Epidermal melanocyte (primary cell): ENCODE results near the gene GET4.

Source experiments
- DNase-seq: peaks from one replicate; pipeline ENCODE4 v3.0.0; 2011; ENCODE audit warnings: low spot score; ENCODE audit not compliant: insufficient read length

Gene GET4

DNA sequence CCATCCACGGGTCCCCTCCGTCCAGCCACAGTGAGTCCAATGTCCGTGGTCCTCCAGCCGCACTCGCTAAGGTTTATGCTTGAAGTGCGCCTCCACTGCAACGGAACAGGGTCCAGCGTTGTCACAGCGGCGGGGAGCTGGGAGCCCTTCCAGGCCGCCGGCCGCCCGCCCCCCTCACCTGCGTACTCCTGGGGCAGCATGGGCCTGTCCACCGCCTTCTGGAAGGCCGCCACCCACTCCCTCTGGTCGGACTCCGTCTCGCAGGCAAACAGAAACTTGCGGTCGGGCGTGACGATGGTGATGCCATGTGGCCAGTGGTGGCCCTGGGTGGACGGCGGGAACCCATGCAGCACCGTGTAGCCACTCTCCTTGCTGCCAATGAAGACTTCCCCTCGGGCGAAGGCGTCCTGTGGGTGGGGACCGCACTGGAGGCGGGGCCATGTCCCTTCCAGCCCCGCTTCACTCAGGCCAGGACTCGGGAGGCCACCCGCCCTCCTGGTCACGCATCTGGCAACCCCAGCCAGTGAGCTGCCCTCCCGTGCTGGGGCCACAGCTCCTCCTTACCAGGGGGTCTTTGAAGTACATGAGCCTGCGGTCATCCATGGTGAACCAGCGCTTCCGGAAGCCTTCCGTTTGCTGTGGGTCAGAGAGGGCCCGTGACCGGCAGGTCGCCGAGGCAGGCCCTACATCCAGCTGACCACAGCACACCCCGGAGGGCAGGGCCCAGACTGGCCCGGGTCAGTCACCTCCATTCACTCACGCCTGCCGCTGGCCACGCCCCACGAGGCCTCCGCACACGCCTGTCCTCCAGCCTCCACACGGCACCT lies 22.7 kb downstream of the GET4 start:
- no peak for DNase-seq

DNA sequence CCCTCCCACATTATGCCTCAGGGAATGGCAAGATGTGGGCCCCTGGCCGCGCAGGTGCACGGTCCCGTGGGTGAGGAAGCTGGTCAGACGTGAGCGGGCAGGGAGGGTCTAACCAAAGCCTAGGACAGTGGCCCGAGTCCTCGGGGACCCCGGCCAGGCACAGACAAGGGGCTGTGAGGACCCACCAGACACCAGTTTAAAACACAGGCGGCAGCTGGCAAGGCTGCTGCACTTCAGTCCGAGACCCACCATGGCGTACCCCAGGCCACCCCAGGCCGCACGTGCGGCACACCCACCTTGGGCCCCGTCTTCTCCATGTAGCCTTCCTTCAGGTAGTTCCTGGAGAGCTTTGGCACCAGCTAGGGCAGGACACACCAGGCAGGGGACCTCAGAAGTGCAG lies 23.5 kb downstream of the GET4 start:
- DNase-seq = no peak

DNA sequence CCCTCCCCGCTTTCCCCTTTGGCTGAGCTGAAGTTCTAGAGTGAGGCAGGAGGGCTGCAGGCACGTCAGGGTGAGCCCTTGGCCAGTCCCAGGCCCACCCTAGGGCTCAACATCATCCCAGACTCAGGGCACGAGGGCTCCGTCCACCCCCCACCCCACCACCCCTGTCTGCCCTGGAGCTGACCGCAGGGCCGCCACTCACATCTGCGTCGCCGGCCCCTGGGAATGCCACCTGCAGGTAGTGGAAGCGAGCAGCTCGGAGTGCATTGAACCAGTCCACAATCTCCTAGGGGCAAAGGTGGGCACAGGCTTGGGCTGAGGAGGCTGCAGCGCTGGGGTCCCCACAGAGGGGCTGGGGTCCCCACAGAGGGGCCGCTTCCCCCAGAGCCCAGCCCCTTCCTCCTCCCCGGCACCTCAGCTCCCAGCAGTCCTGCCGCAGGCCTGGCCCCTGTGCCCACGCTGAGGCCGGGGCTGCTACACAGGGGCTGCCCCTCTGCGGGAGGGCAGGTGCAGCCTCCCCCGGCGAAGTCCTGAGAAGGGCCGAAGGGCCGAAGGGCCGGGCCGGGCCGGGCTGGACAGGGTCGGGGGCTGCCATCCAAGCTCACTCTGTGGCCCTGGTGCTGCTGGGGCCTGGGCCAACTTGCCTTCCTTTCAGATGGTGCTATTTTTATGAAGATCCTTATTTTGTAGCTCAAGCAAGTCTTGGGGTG lies 24.1 kb downstream of the GET4 start:
- no peak for DNase-seq

DNA sequence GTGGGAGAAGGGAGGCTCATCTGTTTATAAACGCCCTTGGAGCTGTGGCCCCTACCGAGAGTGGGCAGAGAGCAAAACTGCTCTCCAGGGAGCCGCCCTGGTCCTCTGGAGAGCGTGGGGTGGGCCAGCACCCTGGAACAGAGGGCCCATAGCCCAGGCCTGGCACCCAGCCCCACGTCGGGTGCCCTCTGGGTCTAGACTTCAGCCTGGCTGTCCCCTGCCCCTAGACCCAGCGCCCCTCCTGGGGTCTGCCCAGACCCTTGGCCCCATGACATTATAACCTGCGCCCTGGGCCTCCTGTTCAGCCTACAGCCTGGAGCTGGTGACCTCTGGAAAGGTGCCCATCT lies 24.7 kb downstream of the GET4 start:
- no peak for DNase-seq

DNA sequence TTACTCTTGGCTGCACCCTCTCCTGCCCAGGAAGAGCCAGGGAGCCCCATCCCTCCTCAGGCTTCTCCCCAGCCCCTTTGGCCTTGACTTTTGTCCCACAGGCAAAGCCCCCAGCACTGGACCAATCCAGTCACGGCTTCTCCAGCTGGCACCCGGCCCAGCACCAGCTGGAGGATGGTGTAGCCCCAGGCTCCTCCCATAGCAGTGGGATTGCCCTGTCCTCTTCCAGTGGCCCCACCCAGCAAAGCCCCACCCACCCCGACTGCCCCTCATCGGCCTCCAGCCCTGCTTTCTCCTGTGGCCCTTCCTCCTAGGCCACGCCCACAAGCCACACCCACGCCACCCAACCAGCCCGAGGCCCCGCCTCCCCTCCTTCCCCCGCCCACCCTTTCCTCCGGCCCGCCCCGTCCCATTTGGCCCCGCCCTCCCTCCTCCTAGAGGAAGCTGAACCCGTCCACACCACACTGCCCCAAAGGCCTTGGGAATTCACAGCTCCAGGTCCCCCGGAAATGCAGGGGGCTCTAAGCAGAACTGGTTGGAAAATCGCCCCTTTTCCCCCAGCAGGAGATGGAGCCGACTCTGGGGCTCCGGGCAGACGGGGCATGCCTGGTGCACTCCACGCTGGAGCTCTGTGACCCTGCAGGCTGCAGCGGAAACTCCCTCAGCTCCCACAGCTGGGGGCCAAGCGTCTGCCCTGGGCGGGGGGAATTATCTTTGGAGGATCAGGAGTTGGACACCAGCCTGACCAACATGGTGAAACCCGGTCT lies 25.2 kb downstream of the GET4 start:
- peak; percentile 89 for DNase-seq

DNA sequence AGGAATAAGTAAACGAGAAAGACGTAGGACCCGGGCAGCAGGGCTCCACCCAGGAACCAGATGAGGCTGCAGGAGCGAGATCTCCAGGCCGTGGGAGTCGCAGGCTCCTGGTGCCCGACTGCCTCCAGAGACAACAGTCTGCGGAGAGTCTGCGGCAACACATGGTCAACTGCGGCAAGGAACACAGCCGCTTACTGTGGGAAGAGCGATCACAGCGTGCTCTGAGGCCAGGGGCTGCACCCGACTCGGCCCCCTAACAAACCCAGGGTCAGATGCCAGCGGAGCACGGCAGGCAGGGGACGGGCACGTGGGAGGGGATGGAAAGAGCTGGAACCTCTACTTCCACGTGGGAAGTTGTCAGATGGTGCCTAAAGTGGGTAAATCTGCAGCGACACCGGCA lies 26.6 kb downstream of the GET4 start:
- DNase-seq = no peak

DNA sequence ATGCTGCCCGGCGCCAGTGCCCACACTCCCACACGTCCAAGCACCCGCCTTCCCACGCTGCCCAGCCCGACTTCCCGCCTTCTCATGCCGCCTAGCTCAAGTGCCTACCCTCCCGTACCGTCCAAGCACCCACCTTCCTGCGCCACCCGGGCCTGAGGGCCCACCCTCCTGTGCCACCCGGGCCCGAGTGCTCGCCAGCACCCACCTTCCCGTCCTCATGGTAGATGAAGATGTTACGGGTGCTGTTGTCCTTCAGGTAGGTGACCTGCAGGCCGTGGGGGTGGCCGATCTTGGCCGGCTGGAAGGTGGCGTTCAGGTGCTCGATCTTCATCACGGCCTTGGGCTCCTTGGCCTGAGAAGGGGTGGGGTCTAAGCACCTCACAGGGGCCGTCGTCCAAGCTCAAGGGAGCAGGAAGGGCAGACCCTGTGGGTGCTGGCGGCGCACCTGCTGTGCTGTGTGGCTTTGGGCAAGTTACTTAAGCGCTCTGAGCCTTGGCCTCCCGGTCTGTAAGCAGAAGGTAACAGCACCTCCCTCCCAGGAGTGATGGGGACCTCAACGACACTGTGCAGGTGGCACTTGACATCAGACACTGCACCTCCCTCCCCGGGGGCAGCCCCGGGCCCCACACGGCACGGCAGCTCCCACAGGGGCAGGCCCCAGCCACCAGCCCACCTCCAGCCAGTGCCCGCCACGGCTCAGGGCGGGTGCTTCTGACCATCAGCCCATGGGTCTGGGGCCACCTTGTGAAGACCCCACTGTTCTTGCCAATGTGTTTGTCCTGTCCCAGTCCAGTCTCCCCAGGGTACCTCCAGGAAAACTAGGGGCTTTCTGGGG lies 27.8 kb downstream of the GET4 start:
- no peak for DNase-seq

DNA sequence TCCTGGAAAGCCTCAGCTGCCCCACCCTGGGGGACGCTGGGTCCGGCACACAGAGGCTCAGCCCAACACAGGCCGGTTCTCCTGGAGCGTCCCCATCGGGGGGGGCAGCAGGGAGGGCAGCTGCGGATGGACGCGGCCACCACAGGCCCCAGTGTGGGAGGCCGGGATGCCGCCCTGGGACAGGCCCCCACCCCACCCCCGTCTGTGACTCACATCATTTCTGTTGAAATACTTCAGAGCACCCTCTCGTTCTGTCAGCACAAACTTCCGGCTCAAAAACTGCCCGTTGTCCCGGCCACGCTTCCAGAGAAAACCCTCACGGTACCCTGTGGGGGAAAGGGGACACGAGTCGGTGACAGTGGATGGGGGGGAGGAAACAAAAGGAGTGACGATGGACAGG lies 28.5 kb downstream of the GET4 start:
- no peak for DNase-seq

DNA sequence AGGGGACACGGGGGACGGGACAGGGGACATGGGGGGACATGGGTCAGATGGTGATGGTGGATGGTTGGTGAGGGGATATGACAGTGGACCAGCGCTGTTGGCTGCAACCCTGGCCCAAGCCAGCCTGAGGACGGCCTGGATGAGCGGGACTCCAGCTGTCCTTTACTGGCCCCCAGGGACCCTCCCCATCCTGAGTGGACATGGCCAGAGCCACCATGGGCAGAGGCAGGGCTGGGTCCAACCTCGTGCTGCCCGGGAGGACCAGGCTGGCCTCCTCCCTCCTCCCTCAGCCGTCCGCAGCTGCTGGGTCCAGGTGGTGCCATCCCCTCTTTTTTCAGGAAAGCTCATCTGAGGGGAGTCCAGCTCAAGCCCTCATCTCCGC lies 30.4 kb downstream of the GET4 start:
- DNase-seq = no peak

DNA sequence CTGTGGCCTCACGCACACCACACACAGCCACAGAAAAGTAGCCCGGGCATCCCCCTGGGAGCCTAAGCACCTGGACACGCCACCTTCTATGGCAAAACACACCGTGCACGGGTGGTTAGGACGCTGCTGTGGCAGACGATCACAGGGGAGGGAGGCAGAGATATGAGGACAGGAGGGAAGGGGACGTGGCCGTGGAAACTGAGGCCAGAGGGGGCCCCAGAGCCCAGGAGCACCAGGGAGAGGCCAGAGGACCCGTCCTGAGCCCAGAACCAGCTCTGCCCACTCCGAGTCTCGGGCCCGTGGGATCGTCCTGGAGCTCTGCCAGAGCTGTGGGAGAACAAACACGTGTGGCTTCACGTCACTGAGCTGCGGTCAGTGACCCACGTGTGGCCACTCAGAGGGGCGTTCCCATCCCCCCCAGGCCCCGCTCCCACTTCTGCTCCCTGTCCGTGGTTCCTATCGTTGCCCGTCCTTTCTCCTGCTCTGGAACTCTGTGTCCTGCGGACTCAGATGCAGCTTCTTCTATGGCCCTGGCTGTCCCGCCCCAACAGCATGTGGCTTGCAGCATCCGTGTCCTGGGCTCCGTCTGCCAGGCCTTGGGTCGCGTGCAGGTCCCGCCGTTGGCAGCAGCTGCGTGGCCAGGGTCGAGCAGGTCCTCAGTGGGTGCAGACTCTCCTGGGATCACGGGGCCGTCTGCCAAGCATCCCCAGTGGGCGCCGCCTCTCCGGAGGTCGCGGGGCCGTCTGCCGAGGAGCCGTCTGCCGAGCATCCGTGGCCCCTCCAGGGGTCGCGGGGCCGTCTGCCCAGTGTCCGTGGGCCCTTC lies 31.0 kb downstream of the GET4 start:
- DNase-seq = no peak

DNA sequence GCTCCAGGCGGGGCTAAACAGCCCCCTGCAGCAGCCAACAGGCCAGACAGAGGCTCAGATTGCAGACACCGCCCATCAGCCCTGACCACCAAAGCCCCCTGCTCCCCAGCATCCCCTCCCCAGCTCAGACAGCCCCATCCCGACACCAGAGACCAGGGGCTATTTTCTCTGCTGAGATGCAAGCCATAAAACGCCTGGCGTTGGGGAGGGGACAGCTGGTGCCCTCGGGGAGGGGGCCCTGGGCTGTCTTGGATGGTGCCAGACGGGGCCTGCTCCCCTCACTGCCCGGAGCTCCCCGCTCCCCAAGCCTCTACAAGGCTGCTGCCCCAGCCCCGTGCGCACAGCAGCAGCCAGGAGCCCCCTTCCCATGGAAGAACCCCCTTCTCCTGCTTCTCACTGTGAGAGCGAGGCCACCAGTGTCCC lies 31.8 kb downstream of the GET4 start:
- DNase-seq = no peak

DNA sequence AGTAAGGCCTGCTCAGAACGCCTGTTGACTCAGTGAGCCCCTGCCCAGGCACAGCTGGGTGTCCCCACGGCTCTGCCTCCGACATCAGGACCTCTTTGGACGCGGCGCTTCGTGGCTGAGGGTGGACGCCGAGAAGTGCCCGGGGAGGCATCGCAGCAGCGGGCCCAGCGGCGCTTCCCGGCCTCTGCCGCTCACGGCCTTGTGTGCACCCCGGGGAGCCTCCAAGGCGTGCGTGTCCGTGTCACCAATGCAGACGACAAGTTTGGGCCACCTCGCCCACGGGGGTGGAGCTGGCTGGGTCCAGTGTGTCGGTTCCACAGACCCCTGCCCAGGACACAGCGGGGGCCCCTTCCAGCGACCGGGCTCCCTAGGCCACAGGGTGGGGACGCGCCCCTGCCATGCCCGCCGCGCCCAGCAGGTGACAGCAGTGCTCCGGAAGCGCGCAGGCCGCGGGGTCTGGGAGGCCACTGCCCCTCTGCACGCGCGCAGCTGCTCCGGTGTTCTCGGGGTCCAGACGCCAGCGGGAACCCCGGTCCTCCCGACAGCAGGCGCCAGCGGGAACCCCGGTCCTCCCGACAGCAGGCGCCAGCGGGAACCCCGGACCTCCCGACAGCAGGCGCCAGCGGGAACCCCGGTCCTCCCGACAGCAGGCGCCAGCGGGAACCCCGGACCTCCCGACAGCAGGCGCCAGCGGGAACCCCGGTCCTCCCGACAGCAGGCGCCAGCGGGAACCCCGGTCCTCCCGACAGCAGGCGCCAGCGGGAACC lies 32.4 kb downstream of the GET4 start:
- DNase-seq = peak; percentile 84

DNA sequence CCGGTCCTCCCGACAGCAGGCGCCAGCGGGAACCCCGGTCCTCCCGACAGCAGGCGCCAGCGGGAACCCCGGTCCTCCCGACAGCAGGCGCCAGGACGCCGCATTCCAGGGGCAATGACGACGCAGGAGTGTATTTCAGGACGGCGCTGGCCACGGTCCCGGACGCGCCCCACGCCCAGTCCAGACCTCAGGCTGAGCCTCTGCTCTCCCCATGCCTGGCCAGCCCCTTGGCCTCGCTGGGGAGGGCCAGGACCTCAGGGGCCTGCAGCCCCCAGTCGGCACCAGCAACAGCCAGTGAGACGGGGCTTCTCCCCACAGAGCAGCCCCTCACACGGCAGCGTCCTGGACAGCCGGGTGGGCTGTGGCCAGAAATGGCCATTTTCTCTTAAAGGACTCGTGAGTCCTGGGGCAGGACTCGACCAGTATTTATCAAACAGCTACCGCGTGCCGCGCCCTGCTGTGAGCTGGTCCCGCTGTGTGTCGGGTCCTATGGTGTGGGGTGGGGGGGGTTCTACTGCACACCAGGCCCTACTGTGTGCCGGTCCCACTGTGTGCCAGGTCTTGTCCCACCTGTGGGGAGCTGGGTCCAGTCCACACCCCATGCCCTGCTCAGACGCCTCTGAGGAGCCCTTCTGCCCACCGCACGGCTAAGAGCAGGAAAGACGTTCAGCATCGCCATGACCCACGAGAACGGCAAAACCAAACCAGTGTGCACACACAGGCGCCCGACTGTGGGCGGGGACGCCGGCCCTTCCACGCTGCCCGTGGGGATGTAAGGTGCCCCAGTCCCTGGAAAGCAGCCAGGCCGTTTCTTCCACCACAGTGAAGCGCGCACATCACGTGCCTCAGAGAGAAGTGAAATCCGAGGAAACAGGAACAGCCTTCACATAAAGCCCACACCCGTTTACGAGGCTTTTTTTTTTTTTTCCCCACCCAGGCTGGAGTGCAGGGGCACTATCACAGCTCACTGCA lies 33.3 kb downstream of the GET4 start:
- DNase-seq = peak; percentile 53

DNA sequence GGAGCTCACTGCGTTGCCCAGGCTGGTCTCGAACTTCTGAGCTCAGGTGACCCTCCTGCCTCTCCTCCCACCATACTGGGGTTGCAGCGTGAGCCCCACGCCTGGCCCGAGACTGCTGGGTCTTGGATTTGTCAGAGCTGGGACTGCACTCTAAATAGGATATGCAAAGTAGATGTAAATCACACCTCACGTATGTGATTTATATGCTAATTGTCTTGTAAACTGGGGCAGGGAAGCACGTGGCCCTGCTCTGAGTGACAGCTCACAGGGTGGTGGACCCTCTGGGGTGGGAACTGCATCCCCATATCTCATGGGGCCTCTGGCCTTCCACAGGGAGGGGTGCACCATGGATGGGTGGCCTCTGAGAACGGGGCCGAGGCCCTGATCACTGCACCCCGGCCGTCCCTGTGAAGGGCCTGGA lies 34.1 kb downstream of the GET4 start:
- no peak for DNase-seq

DNA sequence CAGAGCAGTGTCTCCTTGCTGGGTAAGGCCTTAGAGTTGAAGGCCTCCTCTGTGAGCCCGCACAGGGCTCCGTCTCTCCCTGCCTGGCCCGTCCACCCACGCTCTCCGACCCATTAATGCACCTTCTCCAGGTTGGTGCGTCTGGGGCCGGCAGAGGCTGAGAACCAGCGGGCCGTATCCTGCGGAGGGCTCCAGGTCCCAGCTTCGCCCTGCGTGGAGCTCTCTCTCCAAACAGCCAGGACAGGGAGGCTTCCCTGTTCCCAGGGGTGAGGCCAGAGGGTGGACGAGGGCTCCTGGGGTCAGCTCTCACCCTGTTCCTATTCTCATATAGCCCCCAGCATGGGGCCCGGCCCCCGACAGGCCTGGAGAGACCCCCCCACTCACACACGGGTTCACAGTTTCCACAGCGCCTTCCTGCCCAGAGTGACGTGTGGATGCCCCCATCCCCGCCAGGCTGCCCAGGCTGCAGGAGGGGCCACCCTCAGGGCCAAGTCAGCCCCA lies 34.6 kb downstream of the GET4 start:
- no peak for DNase-seq

DNA sequence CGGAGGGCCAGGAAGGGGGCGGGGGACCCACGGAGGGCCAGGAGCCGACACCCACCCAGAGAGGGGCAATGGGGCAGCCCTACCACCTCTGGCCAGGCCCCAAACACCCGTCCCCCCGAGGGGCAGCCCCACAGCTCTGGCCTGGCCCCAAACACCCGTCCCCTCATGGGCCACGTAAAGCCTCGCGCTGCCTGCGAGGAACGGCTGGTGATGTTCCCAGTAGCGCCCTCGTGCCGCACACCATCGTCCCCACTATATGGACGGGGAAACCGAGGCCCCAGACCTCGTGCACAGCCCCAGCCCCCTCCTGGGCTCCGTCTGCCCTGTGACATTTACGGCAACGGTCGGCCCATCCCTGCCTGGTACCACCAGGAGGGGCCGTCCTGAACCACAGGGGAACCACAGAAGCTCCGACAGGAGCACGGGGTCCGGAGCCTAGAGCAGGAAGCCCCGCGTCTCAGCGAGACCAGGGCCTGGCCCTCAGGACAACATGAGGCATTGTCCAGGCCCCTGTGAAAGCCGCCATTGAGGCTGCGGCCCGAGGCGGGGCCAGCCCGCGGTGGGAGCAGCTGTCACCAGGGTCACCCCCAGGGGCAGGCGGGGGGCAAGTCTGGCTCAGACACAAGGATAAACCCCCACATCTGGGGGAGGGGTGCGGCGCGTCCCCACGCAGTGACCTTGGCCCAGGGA lies 35.6 kb downstream of the GET4 start:
- DNase-seq = no peak

DNA sequence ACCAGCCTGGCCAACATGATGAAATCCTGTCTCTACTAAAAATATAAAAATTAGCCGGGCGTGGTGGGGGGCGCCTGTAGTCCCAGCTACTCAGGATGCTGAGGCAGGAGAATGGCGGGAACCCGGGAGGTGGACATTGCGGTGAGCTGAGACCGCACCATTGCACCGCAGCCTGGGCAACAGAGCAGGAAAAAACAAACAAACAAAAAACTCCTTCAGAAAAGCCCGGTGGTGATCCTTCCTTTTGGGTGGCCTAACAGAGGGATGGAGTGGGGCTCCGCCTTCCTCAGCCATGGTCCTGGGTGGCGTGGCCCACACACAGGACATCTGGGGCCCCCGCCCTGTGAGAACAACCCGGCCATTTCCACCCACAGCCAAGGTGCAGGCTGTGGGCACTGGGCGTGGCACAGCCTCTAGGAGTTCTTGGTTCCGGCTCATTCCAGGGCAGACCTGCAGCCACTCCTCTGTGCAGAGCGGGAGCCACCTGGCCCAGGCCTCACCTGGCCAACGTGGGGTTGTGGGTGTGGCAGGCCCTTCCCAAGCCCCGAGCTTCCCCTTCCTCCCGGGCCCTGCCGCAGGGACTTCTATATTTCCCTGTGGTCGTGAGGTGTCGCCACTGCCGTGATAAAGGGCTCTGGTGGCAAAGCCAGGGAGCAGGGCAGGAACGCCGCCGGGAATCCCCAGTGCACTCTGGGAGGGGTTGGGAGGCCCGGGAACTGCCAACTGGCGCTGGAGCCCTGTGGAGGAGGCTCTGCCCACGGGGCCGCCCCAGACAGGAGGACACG lies 37.6 kb downstream of the GET4 start:
- no peak for DNase-seq
